ENCODE measurements around the gene PINLYP. TPM values are rescaled to one million over a fixed set of nuclear protein-coding genes. Genes with fewer than 3 reads are reported as not detected.

Gene PINLYP
- total RNA-seq, 1 donor from 2014 or later: 1.0 TPM

DNA sequence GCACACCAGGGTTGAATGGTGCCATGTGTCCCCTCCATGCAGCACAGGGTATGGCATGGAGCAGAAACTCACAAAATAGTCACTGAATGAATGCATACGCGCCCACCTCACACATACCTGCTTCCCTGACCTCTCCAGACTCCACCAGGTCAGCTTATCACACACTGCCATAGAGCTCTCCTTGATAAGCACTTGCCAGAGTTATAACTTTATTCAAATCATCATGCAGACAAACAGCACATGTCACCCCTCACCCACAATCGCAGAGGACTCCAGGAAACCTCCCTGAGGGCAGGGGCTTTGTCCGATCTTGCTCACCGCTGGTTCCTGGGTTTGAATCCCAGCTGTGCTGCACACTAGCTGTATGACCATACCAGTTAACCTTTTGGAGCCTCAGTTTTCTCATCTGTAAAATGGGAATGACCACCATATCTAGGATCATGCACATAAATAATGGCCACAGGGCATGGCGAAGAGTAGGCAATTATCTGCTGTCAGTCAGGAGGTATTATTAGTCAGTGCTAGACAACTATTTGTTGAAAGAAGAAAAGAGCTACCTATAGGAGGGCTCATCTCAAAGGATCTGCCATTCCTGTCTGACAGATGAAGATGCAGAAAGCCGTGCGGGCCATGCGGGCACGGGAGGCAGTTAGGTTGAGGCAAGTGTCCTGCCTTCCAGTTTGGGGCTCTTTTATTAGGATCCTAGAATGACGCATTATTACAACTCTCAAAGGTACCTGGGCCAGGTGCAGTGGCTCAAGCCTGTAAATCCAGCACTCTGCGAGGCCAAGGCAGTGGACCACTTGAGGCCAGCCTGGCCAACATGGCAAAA is 14.2 kb upstream of the PINLYP start:
- intact Hi-C loops (cut with micrococcal nuclease): no loop called here

DNA sequence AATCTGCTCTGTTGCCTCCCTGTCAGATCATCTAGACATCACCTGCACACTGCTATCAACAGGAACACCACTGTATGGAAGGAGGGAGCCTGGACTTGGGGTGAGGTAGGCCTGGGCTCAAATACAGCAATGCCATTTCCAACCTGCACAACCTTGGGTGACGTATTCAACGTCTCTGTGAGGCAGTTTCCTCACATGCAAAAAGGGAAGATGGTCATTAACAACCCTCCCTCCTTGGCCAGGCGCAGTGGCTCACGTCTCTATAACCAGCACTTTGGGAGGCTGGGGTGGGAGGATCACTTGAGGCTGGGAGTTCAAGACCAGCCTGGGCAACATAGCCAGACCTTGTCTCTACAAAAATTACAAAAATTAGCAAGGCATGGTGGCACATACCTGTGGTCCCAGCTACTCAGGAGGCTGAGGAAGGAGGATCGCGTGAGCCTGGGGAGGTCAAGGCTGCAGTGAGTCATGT is 13.3 kb upstream of the PINLYP start:
- Histone ChIP-seq H3K4me3 (no peak overlapping the region), H3K36me3 (peaks cover 26% of the 10 kb centered on the region), H3K27me3 (ENCODE audit: low read depth) (no peaks in the 10 kb centered on the region), H3K4me1 (peaks cover 18% of the 10 kb centered on the region), H3K27ac (replicated peaks) (peak overlapping the region; percentile 76), H3K9me3 (replicated peaks) (no peaks in the 10 kb centered on the region)
- no peak for DNase-seq
- intact Hi-C loops (cut with micrococcal nuclease): no loop called here
- TF ChIP-seq, protein P1, sequence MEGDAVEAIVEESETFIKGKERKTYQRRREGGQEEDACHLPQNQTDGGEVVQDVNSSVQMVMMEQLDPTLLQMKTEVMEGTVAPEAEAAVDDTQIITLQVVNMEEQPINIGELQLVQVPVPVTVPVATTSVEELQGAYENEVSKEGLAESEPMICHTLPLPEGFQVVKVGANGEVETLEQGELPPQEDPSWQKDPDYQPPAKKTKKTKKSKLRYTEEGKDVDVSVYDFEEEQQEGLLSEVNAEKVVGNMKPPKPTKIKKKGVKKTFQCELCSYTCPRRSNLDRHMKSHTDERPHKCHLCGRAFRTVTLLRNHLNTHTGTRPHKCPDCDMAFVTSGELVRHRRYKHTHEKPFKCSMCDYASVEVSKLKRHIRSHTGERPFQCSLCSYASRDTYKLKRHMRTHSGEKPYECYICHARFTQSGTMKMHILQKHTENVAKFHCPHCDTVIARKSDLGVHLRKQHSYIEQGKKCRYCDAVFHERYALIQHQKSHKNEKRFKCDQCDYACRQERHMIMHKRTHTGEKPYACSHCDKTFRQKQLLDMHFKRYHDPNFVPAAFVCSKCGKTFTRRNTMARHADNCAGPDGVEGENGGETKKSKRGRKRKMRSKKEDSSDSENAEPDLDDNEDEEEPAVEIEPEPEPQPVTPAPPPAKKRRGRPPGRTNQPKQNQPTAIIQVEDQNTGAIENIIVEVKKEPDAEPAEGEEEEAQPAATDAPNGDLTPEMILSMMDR (IDR thresholded peaks at IDR 0.05; ENCODE audit: borderline replicate concordance): no peak

More for the DNA sequence above, 14.2 kb upstream of the PINLYP start:
- TF ChIP-seq, protein P1 (IDR thresholded peaks at IDR 0.05; ENCODE audit: borderline replicate concordance): no peak
- Histone ChIP-seq H3K27me3 (ENCODE audit: low read depth) (no peaks in the 10 kb centered on the region), H3K4me1 (peaks cover 18% of the 10 kb centered on the region), H3K27ac (replicated peaks) (no peak overlapping the region), H3K9me3 (replicated peaks) (no peaks in the 10 kb centered on the region), H3K36me3 (peaks cover 26% of the 10 kb centered on the region), H3K4me3 (no peak overlapping the region)
- no peak for DNase-seq

DNA sequence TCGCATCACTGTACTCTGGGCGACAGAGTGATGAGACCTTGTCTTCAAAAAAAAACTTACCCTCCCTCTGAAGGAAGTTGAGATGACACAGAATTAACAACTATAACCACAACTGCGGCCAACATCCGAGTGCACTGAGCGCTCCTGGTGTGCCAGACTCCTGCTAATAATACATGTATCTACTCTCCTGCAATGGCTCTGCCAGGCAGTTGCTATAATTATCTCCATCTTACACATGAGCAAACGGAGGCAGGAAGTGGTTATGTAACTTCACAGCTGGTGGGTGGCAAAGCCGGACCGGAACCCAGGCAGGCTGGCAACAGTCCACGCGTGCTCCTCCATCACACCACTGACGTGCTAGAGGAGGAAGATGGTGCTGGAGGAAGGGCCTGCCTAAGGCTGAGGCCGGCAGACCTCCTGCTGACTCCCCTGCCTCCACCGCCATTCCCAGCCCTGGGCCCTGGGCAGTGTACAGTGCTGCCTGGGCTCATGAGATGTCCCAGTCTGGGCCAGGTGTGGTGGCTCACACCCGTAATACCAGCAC is 12.8 kb upstream of the PINLYP start:
- Histone ChIP-seq H3K27me3 (ENCODE audit: low read depth) (no peaks in the 10 kb centered on the region), H3K4me1 (peaks cover 18% of the 10 kb centered on the region), H3K36me3 (peaks cover 25% of the 10 kb centered on the region), H3K9me3 (replicated peaks) (no peaks in the 10 kb centered on the region), H3K27ac (replicated peaks) (peak overlapping the region; percentile 76), H3K4me3 (no peak overlapping the region)
- intact Hi-C loops (cut with micrococcal nuclease): no loop called here
- TF ChIP-seq, protein P1 (IDR thresholded peaks at IDR 0.05; ENCODE audit: borderline replicate concordance): no peak
- peak; percentile 83 for DNase-seq

DNA sequence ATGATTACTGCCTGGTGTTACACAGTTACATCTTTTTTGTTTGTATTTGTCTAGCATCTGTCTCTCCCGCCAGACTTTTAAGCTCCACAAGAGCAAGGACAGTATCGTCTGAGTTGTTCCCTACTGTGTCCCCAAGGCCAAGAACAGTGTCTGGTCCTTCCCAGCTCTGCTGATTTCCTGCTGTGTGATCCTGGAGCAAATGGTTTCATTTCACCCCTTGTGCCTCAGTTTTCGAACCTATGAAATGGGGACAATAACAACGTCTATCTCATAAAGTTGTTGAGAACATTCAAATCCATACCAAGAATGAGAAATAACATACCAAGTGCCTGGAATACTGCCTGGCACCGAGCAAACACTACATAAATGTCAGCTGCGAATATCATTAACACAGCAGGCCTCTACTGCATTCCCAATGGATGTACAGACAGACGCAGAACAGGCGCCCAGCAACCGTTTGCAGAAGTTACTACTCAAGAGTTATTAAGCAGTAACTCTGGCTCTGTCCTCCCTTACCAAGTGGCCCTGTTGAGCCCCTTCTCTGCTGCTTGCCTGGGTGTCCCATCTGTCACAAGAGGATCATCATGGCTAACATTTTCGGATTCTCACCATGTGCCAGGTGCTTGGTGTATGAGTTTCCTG is 11.7 kb upstream of the PINLYP start:
- Histone ChIP-seq H3K36me3 (peaks cover 16% of the 10 kb centered on the region), H3K4me1 (peaks cover 18% of the 10 kb centered on the region), H3K27ac (replicated peaks) (no peak overlapping the region), H3K4me3 (no peak overlapping the region), H3K9me3 (replicated peaks) (no peaks in the 10 kb centered on the region), H3K27me3 (ENCODE audit: low read depth) (no peaks in the 10 kb centered on the region)
- intact Hi-C loops (cut with micrococcal nuclease): no loop called here
- TF ChIP-seq, protein P1 (IDR thresholded peaks at IDR 0.05; ENCODE audit: borderline replicate concordance): no peak
- no peak for DNase-seq

DNA sequence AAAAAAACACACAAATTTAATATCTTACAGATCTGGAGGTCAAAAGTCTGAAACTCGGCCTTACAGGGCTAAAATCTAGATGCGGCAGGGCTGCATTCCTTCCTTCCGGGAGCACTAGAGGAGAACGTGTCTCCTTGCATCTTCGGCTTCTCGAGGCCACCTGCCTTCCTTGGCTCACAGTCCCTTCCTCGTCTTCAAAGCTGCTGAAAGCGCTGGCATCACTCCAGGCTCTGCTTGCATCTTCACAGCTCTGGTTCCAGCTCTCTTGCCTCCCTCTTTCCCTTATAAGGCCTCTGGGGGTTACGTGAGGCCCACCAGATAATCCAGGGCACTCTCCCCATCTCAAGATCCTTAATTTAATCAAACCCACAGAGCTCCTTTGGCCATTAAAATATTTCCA is 10.8 kb upstream of the PINLYP start:
- peaks cover 18% of the 10 kb centered on the region for H3K4me1 ChIP-seq
- DNase-seq: no peak
- no peak overlapping the region for H3K4me3 ChIP-seq
- H3K27me3 ChIP-seq (ENCODE audit: low read depth): no peaks in the 10 kb centered on the region
- H3K9me3 ChIP-seq (replicated peaks): no peaks in the 10 kb centered on the region
- TF ChIP-seq, protein P1 (IDR thresholded peaks at IDR 0.05; ENCODE audit: borderline replicate concordance): no peak
- peaks cover 14% of the 10 kb centered on the region for H3K36me3 ChIP-seq
- intact Hi-C loops (cut with micrococcal nuclease): no loop called here
- no peak overlapping the region for H3K27ac ChIP-seq (replicated peaks)
